ENCODE data around the gene NRG2.

NRG2 gene

GRCh38 chr5:140023611-140024191 lies 19.4 kb downstream of the NRG2 start:
- Histone ChIP-seq H3K9ac (ENCODE audit: low read length in 2 of 2) (no peak overlapping the region), H3K36me3 (ENCODE audit: control insufficient read depth in 2 of 2, insufficient read depth in 2 of 2, low read length in 2 of 2) (no peaks in the 10 kb centered on the region), H3K27ac (ENCODE audit: low read length) (no peak overlapping the region), H3K9me3 (ENCODE audit: control insufficient read depth in 2 of 2, low read length in 2 of 2) (no peaks in the 10 kb centered on the region), H3K4me1 (ENCODE audit: control insufficient read depth, insufficient read depth, low read length) (peaks cover 26% of the 10 kb centered on the region), H3K27me3 (ENCODE audit: control insufficient read depth in 1 of 2, insufficient read depth in 2 of 2, low read length in 2 of 2) (no peaks in the 10 kb centered on the region), H3K4me3 (ENCODE audit: low read length in 2 of 2) (no peak overlapping the region)

- no peak overlapping the region for H3K9ac ChIP-seq (ENCODE audit: low read length in 2 of 2)
- H3K36me3 ChIP-seq (ENCODE audit: control insufficient read depth in 2 of 2, insufficient read depth in 2 of 2, low read length in 2 of 2) = no peaks in the 10 kb centered on the region
- H3K27ac ChIP-seq (ENCODE audit: low read length) = peak overlapping the region; percentile 13
- H3K4me1 ChIP-seq (ENCODE audit: control insufficient read depth, insufficient read depth, low read length) = peaks cover 35% of the 10 kb centered on the region
- no peaks in the 10 kb centered on the region for H3K9me3 ChIP-seq (ENCODE audit: control insufficient read depth in 2 of 2, low read length in 2 of 2)
- H3K4me3 ChIP-seq (ENCODE audit: low read length in 2 of 2) = peak overlapping the region in 1 of 2 donors; percentile 36
- no peaks in the 10 kb centered on the region for H3K27me3 ChIP-seq (ENCODE audit: control insufficient read depth in 1 of 2, insufficient read depth in 2 of 2, low read length in 2 of 2)
Observed at GRCh38 chr5:140020601-140021177, 22.4 kb downstream of the NRG2 start.

- Histone ChIP-seq H3K27me3 (ENCODE audit: control insufficient read depth in 1 of 2, insufficient read depth in 2 of 2, low read length in 2 of 2) (no peaks in the 10 kb centered on the region), H3K4me3 (ENCODE audit: low read length in 2 of 2) (peak overlapping the region in 1 of 2 donors; percentile 36), H3K4me1 (ENCODE audit: control insufficient read depth, insufficient read depth, low read length) (peaks cover 35% of the 10 kb centered on the region), H3K9ac (ENCODE audit: low read length in 2 of 2) (no peak overlapping the region), H3K36me3 (ENCODE audit: control insufficient read depth in 2 of 2, insufficient read depth in 2 of 2, low read length in 2 of 2) (no peaks in the 10 kb centered on the region), H3K27ac (ENCODE audit: low read length) (peak overlapping the region; percentile 20), H3K9me3 (ENCODE audit: control insufficient read depth in 2 of 2, low read length in 2 of 2) (no peaks in the 10 kb centered on the region)
Observed at GRCh38 chr5:140018920-140019644, 24.0 kb downstream of the NRG2 start.

GRCh38 chr5:140018517-140018916 lies 24.6 kb downstream of the NRG2 start:
- Histone ChIP-seq H3K27ac (ENCODE audit: low read length) (peak overlapping the region; percentile 20), H3K36me3 (ENCODE audit: control insufficient read depth in 2 of 2, insufficient read depth in 2 of 2, low read length in 2 of 2) (no peaks in the 10 kb centered on the region), H3K27me3 (ENCODE audit: control insufficient read depth in 1 of 2, insufficient read depth in 2 of 2, low read length in 2 of 2) (no peaks in the 10 kb centered on the region), H3K4me3 (ENCODE audit: low read length in 2 of 2) (no peak overlapping the region), H3K9me3 (ENCODE audit: control insufficient read depth in 2 of 2, low read length in 2 of 2) (no peaks in the 10 kb centered on the region), H3K9ac (ENCODE audit: low read length in 2 of 2) (peak overlapping the region in 1 of 2 donors; percentile 13), H3K4me1 (ENCODE audit: control insufficient read depth, insufficient read depth, low read length) (peaks cover 35% of the 10 kb centered on the region)

DNA sequence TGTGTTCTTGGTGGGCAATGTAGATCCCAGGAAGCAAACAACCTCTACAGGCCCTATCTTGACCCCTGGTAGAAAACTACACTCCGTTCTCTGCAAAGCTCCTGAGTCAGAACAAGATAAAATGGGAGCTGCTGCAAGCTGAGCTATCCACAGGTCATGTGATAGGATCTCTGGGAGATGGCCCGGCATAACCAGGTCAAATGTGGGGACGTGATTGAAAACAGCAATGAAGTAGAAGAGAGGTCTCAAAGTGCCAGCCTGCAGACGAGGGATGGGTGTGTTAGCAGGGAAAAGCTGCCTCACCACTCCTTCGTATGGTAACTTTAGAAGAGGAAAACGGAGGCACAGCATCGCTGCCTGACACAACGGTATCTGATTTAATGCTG lies 25.0 kb downstream of the NRG2 start:
- H3K36me3 ChIP-seq (ENCODE audit: control insufficient read depth in 2 of 2, insufficient read depth in 2 of 2, low read length in 2 of 2) = no peaks in the 10 kb centered on the region
- no peaks in the 10 kb centered on the region for H3K27me3 ChIP-seq (ENCODE audit: control insufficient read depth in 1 of 2, insufficient read depth in 2 of 2, low read length in 2 of 2)
- H3K27ac ChIP-seq (ENCODE audit: low read length) = peak overlapping the region; percentile 20
- H3K9ac ChIP-seq (ENCODE audit: low read length in 2 of 2) = no peak overlapping the region
- no peaks in the 10 kb centered on the region for H3K9me3 ChIP-seq (ENCODE audit: control insufficient read depth in 2 of 2, low read length in 2 of 2)
- no peak overlapping the region for H3K4me3 ChIP-seq (ENCODE audit: low read length in 2 of 2)
- H3K4me1 ChIP-seq (ENCODE audit: control insufficient read depth, insufficient read depth, low read length) = peaks cover 35% of the 10 kb centered on the region

DNA sequence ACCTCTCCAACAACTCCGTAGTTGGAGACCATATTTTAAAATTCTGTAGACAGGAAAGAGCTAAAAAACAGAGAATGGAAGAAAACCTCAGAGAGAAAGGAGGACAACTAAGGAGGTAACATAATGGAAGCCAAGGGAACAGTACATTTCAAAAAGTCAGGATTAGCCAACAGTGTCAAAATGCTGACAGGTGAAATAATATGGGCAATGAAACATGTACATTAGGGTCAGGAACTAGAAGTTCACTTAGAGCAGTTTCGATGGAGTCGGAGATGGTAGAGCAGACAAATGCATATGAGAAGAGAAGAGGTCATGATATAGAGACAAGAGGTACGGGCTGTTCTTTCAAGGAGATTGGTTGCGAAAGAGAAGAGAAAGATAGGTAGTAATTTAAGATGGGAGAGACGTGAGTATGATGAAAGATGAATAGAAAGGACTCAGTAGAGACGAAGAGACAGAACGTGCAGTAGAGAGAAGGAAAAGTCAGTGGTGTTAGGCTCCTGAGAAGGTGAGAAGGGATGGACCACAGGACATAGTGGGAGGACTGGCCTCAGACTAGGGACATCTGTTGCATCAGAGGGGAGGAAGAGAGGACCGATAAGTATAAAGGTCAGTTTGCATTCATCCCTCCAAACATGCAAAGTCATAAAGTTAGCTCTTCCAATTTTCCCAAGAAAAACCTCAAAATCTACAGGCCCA lies 25.6 kb downstream of the NRG2 start:
- H3K27ac ChIP-seq (ENCODE audit: low read length) = no peak overlapping the region
- H3K36me3 ChIP-seq (ENCODE audit: control insufficient read depth in 2 of 2, insufficient read depth in 2 of 2, low read length in 2 of 2) = no peaks in the 10 kb centered on the region

GRCh38 chr5:140015706-140016105 lies 27.4 kb downstream of the NRG2 start:
- no peak overlapping the region for H3K27ac ChIP-seq (ENCODE audit: low read length)
- H3K4me3 ChIP-seq (ENCODE audit: low read length in 2 of 2) = no peak overlapping the region
- H3K27me3 ChIP-seq (ENCODE audit: control insufficient read depth in 1 of 2, insufficient read depth in 2 of 2, low read length in 2 of 2) = no peaks in the 10 kb centered on the region
- no peaks in the 10 kb centered on the region for H3K36me3 ChIP-seq (ENCODE audit: control insufficient read depth in 2 of 2, insufficient read depth in 2 of 2, low read length in 2 of 2)
- peaks cover 26% of the 10 kb centered on the region for H3K4me1 ChIP-seq (ENCODE audit: control insufficient read depth, insufficient read depth, low read length)
- H3K9ac ChIP-seq (ENCODE audit: low read length in 2 of 2) = no peak overlapping the region
- no peaks in the 10 kb centered on the region for H3K9me3 ChIP-seq (ENCODE audit: control insufficient read depth in 2 of 2, low read length in 2 of 2)

More for the DNA sequence above, 25.6 kb downstream of the NRG2 start:
- Histone ChIP-seq H3K9me3 (ENCODE audit: control insufficient read depth in 2 of 2, low read length in 2 of 2) (no peaks in the 10 kb centered on the region), H3K27me3 (ENCODE audit: control insufficient read depth in 1 of 2, insufficient read depth in 2 of 2, low read length in 2 of 2) (no peaks in the 10 kb centered on the region), H3K9ac (ENCODE audit: low read length in 2 of 2) (no peak overlapping the region), H3K4me1 (ENCODE audit: control insufficient read depth, insufficient read depth, low read length) (peaks cover 35% of the 10 kb centered on the region), H3K4me3 (ENCODE audit: low read length in 2 of 2) (no peak overlapping the region)

DNA sequence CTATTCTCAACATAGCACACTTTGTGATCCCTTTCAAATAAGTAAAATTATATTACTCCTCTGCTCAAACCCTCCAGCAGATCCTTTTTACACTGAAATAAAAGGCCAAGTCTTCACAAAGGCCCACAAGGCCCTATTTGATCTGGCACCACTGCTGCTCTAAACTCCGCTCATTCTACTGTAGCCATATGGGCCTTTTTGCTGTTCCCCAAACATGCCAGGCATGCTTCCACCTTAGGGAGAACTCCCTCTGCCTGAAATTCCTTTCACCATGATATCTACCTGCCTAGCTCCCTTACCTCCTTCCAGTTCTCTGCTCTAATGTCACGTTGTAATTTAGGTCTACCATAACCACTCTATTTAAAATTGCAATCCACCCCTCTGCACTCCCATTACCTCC lies 28.3 kb downstream of the NRG2 start:
- Histone ChIP-seq H3K9ac (ENCODE audit: low read length in 2 of 2) (no peak overlapping the region), H3K4me3 (ENCODE audit: low read length in 2 of 2) (no peak overlapping the region), H3K4me1 (ENCODE audit: control insufficient read depth, insufficient read depth, low read length) (peaks cover 20% of the 10 kb centered on the region), H3K9me3 (ENCODE audit: control insufficient read depth in 2 of 2, low read length in 2 of 2) (no peaks in the 10 kb centered on the region), H3K36me3 (ENCODE audit: control insufficient read depth in 2 of 2, insufficient read depth in 2 of 2, low read length in 2 of 2) (no peaks in the 10 kb centered on the region), H3K27me3 (ENCODE audit: control insufficient read depth in 1 of 2, insufficient read depth in 2 of 2, low read length in 2 of 2) (no peaks in the 10 kb centered on the region), H3K27ac (ENCODE audit: low read length) (no peak overlapping the region)

DNA sequence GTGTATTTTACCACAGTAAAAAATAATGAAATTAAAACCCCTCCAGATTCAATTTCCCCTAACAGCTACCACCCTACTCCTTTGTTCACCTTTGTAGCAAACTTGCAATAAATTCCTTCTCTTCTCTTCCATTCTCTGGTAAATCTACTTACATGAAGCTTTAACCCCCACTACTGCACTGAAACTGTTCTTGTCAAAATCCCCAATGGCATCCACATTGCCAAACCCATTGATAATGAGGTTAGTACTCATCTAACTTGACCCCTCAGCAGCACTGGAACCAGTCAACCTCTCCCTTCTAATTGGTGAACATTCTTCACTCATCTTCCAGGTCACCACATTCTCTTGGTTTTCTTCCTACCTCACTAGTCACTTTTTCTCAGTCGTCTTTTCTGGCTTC lies 29.6 kb downstream of the NRG2 start:
- H3K4me1 ChIP-seq (ENCODE audit: control insufficient read depth, insufficient read depth, low read length) = peaks cover 10% of the 10 kb centered on the region
- H3K27ac ChIP-seq (ENCODE audit: low read length) = no peak overlapping the region
- H3K36me3 ChIP-seq (ENCODE audit: control insufficient read depth in 2 of 2, insufficient read depth in 2 of 2, low read length in 2 of 2) = no peaks in the 10 kb centered on the region
- H3K9ac ChIP-seq (ENCODE audit: low read length in 2 of 2) = no peak overlapping the region
- H3K4me3 ChIP-seq (ENCODE audit: low read length in 2 of 2) = no peak overlapping the region
- no peaks in the 10 kb centered on the region for H3K27me3 ChIP-seq (ENCODE audit: control insufficient read depth in 1 of 2, insufficient read depth in 2 of 2, low read length in 2 of 2)
- no peaks in the 10 kb centered on the region for H3K9me3 ChIP-seq (ENCODE audit: control insufficient read depth in 2 of 2, low read length in 2 of 2)

- Histone ChIP-seq H3K27me3 (ENCODE audit: control insufficient read depth in 1 of 2, insufficient read depth in 2 of 2, low read length in 2 of 2) (no peaks in the 10 kb centered on the region), H3K9me3 (ENCODE audit: control insufficient read depth in 2 of 2, low read length in 2 of 2) (no peaks in the 10 kb centered on the region), H3K27ac (ENCODE audit: low read length) (no peak overlapping the region), H3K4me3 (ENCODE audit: low read length in 2 of 2) (no peak overlapping the region), H3K9ac (ENCODE audit: low read length in 2 of 2) (no peak overlapping the region), H3K4me1 (ENCODE audit: control insufficient read depth, insufficient read depth, low read length) (peaks cover 3% of the 10 kb centered on the region), H3K36me3 (ENCODE audit: control insufficient read depth in 2 of 2, insufficient read depth in 2 of 2, low read length in 2 of 2) (no peaks in the 10 kb centered on the region)
Observed at GRCh38 chr5:140012443-140012842, 30.7 kb downstream of the NRG2 start.
